ENCODE measurements around the gene APOBEC2.

APOBEC2 gene

DNA sequence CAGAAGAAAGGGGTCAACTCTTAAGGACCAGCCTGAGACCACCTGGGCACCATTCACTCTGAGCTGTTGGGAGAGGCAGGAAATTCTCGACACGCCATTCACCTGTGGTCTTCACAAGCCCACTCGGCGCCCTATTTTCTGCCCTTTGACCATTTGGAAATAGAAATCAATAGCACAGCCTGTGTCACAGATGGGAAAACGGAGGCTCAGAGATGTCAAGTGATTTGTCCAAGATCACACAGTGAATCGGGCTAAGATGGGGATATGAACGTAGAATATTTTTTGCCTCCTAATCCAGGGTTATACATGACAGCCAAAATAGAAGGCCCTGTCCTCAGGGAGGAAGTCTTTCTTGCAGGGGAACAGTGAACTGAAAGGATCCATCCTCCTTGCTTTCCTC lies 3.0 kb upstream of the APOBEC2 start:
- Mint-ChIP-seq H3K36me3 (ENCODE audit: low read depth) (no peaks in the 10 kb centered on the region), H3K4me1 (peaks cover 84% of the 10 kb centered on the region)

DNA sequence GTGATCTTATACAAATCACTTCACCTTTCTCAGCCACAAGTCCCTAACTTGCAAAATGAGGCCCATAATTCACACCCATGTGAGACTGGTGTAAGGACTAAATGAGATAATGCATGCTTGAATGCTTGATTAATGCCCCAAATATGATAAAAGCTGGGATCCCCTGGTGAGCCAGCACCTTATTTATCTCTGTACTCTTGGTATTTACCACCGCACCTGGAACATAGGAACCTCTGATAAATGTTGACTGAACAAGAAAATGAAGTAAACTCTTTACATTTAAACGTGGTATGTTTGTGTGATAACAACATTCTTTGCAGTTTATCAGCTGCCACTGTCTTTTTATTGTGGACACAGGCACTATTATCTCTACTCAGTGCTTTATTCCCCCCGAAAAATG lies 2.5 kb upstream of the APOBEC2 start:
- H3K36me3 Mint-ChIP-seq (ENCODE audit: low read depth) = no peaks in the 10 kb centered on the region
- TF ChIP-seq, protein P1, sequence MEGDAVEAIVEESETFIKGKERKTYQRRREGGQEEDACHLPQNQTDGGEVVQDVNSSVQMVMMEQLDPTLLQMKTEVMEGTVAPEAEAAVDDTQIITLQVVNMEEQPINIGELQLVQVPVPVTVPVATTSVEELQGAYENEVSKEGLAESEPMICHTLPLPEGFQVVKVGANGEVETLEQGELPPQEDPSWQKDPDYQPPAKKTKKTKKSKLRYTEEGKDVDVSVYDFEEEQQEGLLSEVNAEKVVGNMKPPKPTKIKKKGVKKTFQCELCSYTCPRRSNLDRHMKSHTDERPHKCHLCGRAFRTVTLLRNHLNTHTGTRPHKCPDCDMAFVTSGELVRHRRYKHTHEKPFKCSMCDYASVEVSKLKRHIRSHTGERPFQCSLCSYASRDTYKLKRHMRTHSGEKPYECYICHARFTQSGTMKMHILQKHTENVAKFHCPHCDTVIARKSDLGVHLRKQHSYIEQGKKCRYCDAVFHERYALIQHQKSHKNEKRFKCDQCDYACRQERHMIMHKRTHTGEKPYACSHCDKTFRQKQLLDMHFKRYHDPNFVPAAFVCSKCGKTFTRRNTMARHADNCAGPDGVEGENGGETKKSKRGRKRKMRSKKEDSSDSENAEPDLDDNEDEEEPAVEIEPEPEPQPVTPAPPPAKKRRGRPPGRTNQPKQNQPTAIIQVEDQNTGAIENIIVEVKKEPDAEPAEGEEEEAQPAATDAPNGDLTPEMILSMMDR (IDR thresholded peaks at IDR 0.05) = no peak
- no peak overlapping the region for H3K4me3 Mint-ChIP-seq
- peaks cover 84% of the 10 kb centered on the region for H3K4me1 Mint-ChIP-seq
- H3K27ac Mint-ChIP-seq = no peak overlapping the region
- DNase-seq = no peak
- peaks cover 9% of the 10 kb centered on the region for H3K27me3 Mint-ChIP-seq (ENCODE audit: low read depth, poor library complexity)
- no peaks in the 10 kb centered on the region for H3K9me3 Mint-ChIP-seq

More for the DNA sequence above, 3.0 kb upstream of the APOBEC2 start:
- no peaks in the 10 kb centered on the region for H3K9me3 Mint-ChIP-seq
- DNase-seq = no peak
- no peak overlapping the region for H3K4me3 Mint-ChIP-seq
- H3K27ac Mint-ChIP-seq = peak overlapping the region; percentile 21
- H3K27me3 Mint-ChIP-seq (ENCODE audit: low read depth, poor library complexity) = peaks cover 9% of the 10 kb centered on the region
- TF ChIP-seq, protein P1 (IDR thresholded peaks at IDR 0.05) = no peak

DNA sequence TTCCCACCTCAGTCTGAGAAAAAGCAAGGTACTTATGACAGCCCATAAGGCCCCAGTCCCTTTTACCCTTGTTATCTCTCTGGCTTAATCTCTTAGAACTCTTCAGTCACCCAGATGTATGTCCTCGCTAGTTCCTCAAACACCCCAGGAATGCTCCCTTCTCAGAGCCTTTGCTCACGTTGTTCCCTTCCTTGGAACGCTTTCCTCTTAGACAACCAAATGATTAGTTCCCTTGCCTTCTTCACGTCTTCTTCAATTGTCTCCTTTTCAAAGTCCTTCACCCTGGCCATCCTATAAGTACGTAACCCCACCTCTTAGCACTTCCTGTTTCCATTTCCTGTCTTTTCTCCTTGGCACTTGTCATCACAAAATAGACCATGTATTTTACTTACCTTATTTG lies 1.1 kb upstream of the APOBEC2 start:
- Mint-ChIP-seq H3K4me1 (peaks cover 90% of the 10 kb centered on the region), H3K36me3 (ENCODE audit: low read depth) (no peaks in the 10 kb centered on the region), H3K9me3 (no peaks in the 10 kb centered on the region), H3K27ac (no peak overlapping the region), H3K4me3 (no peak overlapping the region), H3K27me3 (ENCODE audit: low read depth, poor library complexity) (peaks cover 6% of the 10 kb centered on the region)
- TF ChIP-seq, protein P1 (IDR thresholded peaks at IDR 0.05) = no peak
- DNase-seq = no peak

DNA sequence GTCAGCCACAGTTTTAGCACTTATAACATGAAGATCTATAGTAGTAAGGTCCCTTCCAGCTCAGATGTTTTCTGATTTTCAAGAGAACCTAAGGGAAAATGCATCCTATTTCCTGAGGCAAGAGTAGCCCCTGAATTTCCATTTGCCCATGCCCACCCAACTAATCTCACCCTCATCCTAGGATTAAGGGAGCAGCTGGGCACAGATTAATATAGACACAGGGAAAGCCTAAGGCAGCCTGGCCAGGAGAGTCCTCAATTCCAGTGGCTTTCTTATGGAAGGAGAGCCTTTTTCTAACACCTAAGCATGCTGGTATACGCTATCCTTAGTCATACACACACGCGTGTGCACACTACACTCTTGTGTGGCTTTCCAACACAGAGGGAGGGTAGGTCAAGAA lies 1.5 kb downstream of the APOBEC2 start:
- H3K9me3 Mint-ChIP-seq = no peaks in the 10 kb centered on the region
- peaks cover 93% of the 10 kb centered on the region for H3K4me1 Mint-ChIP-seq
- H3K36me3 Mint-ChIP-seq (ENCODE audit: low read depth) = no peaks in the 10 kb centered on the region
- TF ChIP-seq, protein P1 (IDR thresholded peaks at IDR 0.05) = no peak
- DNase-seq = no peak
- peaks cover 7% of the 10 kb centered on the region for H3K27me3 Mint-ChIP-seq (ENCODE audit: low read depth, poor library complexity)
- no peak overlapping the region for H3K4me3 Mint-ChIP-seq
- no peak overlapping the region for H3K27ac Mint-ChIP-seq

DNA sequence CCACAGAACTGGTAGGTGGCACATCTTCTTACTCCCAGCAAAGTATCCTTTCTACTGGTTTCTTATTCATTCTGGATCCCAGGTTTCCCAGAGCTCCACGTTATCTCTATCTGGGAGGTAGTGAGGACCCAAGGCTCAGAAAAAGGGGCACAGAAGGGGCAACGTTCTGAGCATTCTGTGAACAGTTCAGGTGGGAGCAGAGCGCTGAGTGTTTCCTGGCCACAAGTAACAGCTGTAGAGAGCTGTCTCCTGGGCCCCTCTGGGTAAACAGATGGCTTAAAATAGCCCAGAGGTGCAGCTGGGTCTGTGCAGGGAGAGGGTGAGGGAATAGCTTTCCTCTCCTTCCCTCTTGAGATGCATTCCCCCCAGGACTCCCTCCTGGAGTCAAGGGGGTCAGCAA lies 2.1 kb downstream of the APOBEC2 start:
- H3K27ac Mint-ChIP-seq = peak overlapping the region; percentile 55
- peaks cover 93% of the 10 kb centered on the region for H3K4me1 Mint-ChIP-seq
- peaks cover 2% of the 10 kb centered on the region for H3K36me3 Mint-ChIP-seq (ENCODE audit: low read depth)
- H3K27me3 Mint-ChIP-seq (ENCODE audit: low read depth, poor library complexity) = peaks cover 7% of the 10 kb centered on the region
- H3K4me3 Mint-ChIP-seq = peak overlapping the region; percentile 29
- no peaks in the 10 kb centered on the region for H3K9me3 Mint-ChIP-seq
- no peak for DNase-seq
- TF ChIP-seq, protein P1 (IDR thresholded peaks at IDR 0.05) = no peak

DNA sequence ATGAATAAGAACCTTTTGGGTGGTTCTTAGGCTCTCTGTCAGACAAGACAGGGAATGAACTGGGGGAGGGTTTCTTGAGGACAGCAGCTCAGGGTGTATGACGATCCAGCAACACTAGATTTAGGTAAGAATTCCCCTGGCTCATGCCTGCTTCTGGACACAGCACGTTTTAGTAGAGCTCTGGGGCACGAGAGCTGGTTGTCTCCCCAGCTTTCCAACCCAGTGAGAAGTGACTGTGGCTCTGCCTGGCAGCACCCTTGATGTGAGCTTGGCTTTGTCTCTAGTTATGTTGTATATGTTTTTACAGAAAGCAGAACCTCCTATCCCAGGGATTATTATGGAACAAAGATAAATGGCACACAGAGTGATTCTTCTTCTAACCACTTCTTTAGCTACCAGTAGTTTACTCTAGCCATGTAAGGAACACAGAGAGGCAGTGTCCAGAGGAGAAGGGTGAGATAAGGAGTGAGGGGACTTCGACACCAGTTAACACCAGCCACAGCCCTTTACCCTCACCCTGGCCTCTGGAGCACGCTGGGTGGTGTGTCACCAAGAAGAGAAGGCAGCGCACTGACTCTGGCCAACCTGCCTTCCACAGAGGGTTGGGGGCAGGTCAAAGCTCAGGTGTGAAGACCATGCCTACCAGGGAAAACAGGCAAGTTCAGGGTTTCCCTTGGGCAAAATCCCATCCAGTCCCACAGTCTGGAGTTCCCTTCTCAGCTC lies 3.9 kb downstream of the APOBEC2 start:
- peaks cover 9% of the 10 kb centered on the region for H3K27me3 Mint-ChIP-seq (ENCODE audit: low read depth, poor library complexity)
- peaks cover 17% of the 10 kb centered on the region for H3K36me3 Mint-ChIP-seq (ENCODE audit: low read depth)
- no peak overlapping the region for H3K27ac Mint-ChIP-seq
- H3K4me3 Mint-ChIP-seq = no peak overlapping the region
- no peaks in the 10 kb centered on the region for H3K9me3 Mint-ChIP-seq
- H3K4me1 Mint-ChIP-seq = peaks cover 80% of the 10 kb centered on the region
- TF ChIP-seq, protein P1 (IDR thresholded peaks at IDR 0.05) = no peak
- no peak for DNase-seq

All from nephron progenitor cell (in vitro differentiated cells).